K562 (cell line): ENCODE results near the gene SLC17A9.

Source experiments
- CTCF ChIP-seq, 3 experiments: IDR thresholded peaks in 2 of 3; conservative IDR thresholded peaks in 1 of 3; 2 replicates each; pipeline ENCODE4 v1.5.1; 2011 to 2012; ENCODE audit warnings: low read length in 3 of 3, mild to moderate bottlenecking in 3 of 3, control low read depth in 2 of 3, improper control_type of control experiment in 1 of 3, inconsistent platforms in 1 of 3, low read depth in 1 of 3, mixed read lengths in 1 of 3, moderate library complexity in 1 of 3; ENCODE audit not compliant: insufficient read depth in 2 of 3
- HINFP ChIP-seq: fragments of 450-650 bp; conservative IDR thresholded peaks from 2 replicates; pipeline ENCODE4 v1.6.1; 2016; ENCODE audit warnings: missing genetic modification characterization, low read depth, mild to moderate bottlenecking, control low read depth, missing compliant biosample characterization
- POLR2G ChIP-seq: fragments of 200-400 bp; formaldehyde crosslinking; IDR thresholded peaks from 2 replicates; pipeline ENCODE4 v1.6.1; 2017; ENCODE audit warnings: low read depth, mild to moderate bottlenecking, antibody characterized with exemption, low read length, moderate library complexity
- RFX5 ChIP-seq: IDR thresholded peaks from 2 replicates; pipeline ENCODE4 v1.6.1; 2011; ENCODE audit warnings: low read depth, mild to moderate bottlenecking, improper control_type of control experiment, low read length
- U2AF1 ChIP-seq: fragments of 200-400 bp; formaldehyde crosslinking; optimal IDR thresholded peaks from 2 replicates; pipeline ENCODE3; 2017; ENCODE audit warnings: mild to moderate bottlenecking, low read depth, low read length, moderate library complexity
- ZMIZ1 ChIP-seq, 2 experiments: fragments of 150-350 bp in 1 of 2; IDR thresholded peaks; 2 replicates each; pipeline ENCODE4 v1.6.1; 2012 to 2016; ENCODE audit warnings: low read depth in 2 of 2, low read length in 2 of 2, mild to moderate bottlenecking in 1 of 2, moderate library complexity in 1 of 2
- ZNF175 ChIP-seq: fragments of 200-800 bp; sonication (Bioruptor generic); IDR thresholded peaks from 2 replicates; pipeline ENCODE4 v1.6.1; 2016; ENCODE audit warnings: low read depth, mild to moderate bottlenecking, missing genetic modification characterization, missing compliant biosample characterization
- ZNF263 ChIP-seq: sonication (generic); formaldehyde crosslinking; IDR thresholded peaks from 2 replicates; pipeline ENCODE4 v1.8.0; 2022; ENCODE audit warnings: mild to moderate bottlenecking, missing genetic modification reagents, borderline replicate concordance
- ZNF3 ChIP-seq: fragments of 250-450 bp; sonication (Bioruptor Pico); IDR thresholded peaks from 2 replicates; pipeline ENCODE4 v1.5.0; 2021; ENCODE audit warnings: mild to moderate bottlenecking, moderate library complexity
- ZNF431 ChIP-seq: sonication (generic); formaldehyde crosslinking; IDR thresholded peaks from 2 replicates; pipeline ENCODE4 v1.8.0; 2022; ENCODE audit warnings: mild to moderate bottlenecking, missing genetic modification reagents

- TF ChIP-seq ZNF175 (CRISPR knock-in tag) (no peak), ZNF431 (CRISPR knock-in tag) (no peak), CTCF (IDR thresholded peaks at IDR 0.05 in 2 of 3, conservative IDR thresholded peaks at IDR 0.05 in 1 of 3; ENCODE audit: insufficient read depth in 2 of 3, low read depth in 1 of 3, low read length in 3 of 3) (no peak), POLR2G (no peak), RFX5 (no peak), ZNF3 (no peak), HINFP (tag) (no peak), U2AF1 (no peak), ZNF263 (CRISPR knock-in tag) (no peak), ZMIZ1 (IDR thresholded peaks at IDR 0.05; ENCODE audit: low read depth in 2 of 2, low read length in 2 of 2) (no peak)
Observed at GRCh38 chr20:62967149-62967501, 14.6 kb downstream of the SLC17A9 start.
